Parathyroid adenoma (tissue), 2 donors: Measurements from ENCODE around the gene DGKG.

Experiments
- H2AFZ ChIP-seq: fragments of 300-600 bp; sonication (generic); one replicate; pipeline ENCODE4 v1.7.0; 2017; ENCODE audit warnings: antibody characterized with exemption, mild to moderate bottlenecking
- H3K27ac ChIP-seq: fragments of 300-600 bp; sonication (generic); one replicate; pipeline ENCODE4 v1.7.0; 2017
- H3K27me3 ChIP-seq: fragments of 300-600 bp; sonication (generic); one replicate; pipeline ENCODE4 v1.7.0; 2017; ENCODE audit warnings: low read length; ENCODE audit not compliant: control insufficient read depth, insufficient read depth
- H3K36me3 ChIP-seq: fragments of 300-600 bp; sonication (generic); one replicate; pipeline ENCODE4 v1.7.0; 2017; ENCODE audit warnings: low read length; ENCODE audit not compliant: control insufficient read depth, insufficient read depth
- H3K4me1 ChIP-seq: fragments of 300-600 bp; sonication (generic); one replicate; pipeline ENCODE4 v1.7.0; 2017; ENCODE audit warnings: control low read depth
- H3K4me2 ChIP-seq: fragments of 300-600 bp; sonication (generic); one replicate; pipeline ENCODE4 v1.7.0; 2017; ENCODE audit warnings: low read length
- H3K4me3 ChIP-seq: fragments of 300-600 bp; sonication (generic); one replicate; pipeline ENCODE4 v1.7.0; 2017; ENCODE audit warnings: low read depth, low read length
- H3K79me2 ChIP-seq: fragments of 300-600 bp; sonication (generic); one replicate; pipeline ENCODE4 v1.7.0; 2017; ENCODE audit warnings: control low read depth
- H3K9ac ChIP-seq: fragments of 300-600 bp; sonication (generic); one replicate; pipeline ENCODE4 v1.7.0; 2017; ENCODE audit warnings: mild to moderate bottlenecking
- H3K9me3 ChIP-seq: fragments of 300-600 bp; sonication (generic); one replicate; pipeline ENCODE4 v1.7.0; 2017; ENCODE audit warnings: low read length; ENCODE audit not compliant: control insufficient read depth
- TF ChIP-seq, protein P1 (sequence below): fragments of 300-600 bp; sonication (generic); IDR thresholded peaks from one replicate; pipeline ENCODE4 v1.7.0; 2017; ENCODE audit warnings: antibody characterized with exemption, mild to moderate bottlenecking
- donor health status: primary hyperparathyroidism.

The DGKG gene

GRCh38 chr3:186239321-186239720, 122.7 kb downstream of the DGKG start:
- TF ChIP-seq, protein P1, sequence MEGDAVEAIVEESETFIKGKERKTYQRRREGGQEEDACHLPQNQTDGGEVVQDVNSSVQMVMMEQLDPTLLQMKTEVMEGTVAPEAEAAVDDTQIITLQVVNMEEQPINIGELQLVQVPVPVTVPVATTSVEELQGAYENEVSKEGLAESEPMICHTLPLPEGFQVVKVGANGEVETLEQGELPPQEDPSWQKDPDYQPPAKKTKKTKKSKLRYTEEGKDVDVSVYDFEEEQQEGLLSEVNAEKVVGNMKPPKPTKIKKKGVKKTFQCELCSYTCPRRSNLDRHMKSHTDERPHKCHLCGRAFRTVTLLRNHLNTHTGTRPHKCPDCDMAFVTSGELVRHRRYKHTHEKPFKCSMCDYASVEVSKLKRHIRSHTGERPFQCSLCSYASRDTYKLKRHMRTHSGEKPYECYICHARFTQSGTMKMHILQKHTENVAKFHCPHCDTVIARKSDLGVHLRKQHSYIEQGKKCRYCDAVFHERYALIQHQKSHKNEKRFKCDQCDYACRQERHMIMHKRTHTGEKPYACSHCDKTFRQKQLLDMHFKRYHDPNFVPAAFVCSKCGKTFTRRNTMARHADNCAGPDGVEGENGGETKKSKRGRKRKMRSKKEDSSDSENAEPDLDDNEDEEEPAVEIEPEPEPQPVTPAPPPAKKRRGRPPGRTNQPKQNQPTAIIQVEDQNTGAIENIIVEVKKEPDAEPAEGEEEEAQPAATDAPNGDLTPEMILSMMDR = no peak
- Histone ChIP-seq H3K27ac (no peak overlapping the region), H3K79me2 (no peaks in the 10 kb centered on the region), H3K9ac (no peak overlapping the region), H3K4me3 (no peak overlapping the region), H2AFZ (no peak overlapping the region), H3K9me3 (no peaks in the 10 kb centered on the region), H3K4me1 (no peaks in the 10 kb centered on the region), H3K4me2 (no peak overlapping the region), H3K36me3 (no peaks in the 10 kb centered on the region), H3K27me3 (no peaks in the 10 kb centered on the region)

DNA sequence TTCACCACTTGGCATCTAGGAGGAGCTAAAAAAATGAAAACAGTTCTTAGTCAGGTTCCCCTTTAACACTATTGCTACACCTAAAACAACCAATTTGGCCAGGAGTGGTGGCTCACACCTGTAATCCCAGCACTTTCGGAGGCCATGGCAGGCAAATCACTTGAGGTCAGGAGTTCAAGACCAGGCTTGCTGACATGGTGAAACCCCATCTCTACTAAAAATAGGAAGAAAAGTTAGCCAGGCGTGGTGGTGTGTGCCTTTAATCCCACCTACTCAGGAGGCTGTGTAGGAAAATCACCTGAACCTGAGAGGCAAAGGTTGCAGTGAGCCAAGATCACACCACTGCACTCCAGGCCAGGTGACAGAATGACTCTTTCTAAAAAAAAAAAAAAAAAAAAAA, 124.1 kb downstream of the DGKG start:
- Histone ChIP-seq H3K4me2 (no peak overlapping the region), H3K9me3 (no peaks in the 10 kb centered on the region), H3K36me3 (no peaks in the 10 kb centered on the region), H3K79me2 (no peaks in the 10 kb centered on the region), H3K9ac (no peak overlapping the region), H3K4me3 (no peak overlapping the region), H3K27ac (no peak overlapping the region), H2AFZ (no peak overlapping the region), H3K4me1 (no peaks in the 10 kb centered on the region), H3K27me3 (no peaks in the 10 kb centered on the region)
- TF ChIP-seq, protein P1 = no peak

DNA sequence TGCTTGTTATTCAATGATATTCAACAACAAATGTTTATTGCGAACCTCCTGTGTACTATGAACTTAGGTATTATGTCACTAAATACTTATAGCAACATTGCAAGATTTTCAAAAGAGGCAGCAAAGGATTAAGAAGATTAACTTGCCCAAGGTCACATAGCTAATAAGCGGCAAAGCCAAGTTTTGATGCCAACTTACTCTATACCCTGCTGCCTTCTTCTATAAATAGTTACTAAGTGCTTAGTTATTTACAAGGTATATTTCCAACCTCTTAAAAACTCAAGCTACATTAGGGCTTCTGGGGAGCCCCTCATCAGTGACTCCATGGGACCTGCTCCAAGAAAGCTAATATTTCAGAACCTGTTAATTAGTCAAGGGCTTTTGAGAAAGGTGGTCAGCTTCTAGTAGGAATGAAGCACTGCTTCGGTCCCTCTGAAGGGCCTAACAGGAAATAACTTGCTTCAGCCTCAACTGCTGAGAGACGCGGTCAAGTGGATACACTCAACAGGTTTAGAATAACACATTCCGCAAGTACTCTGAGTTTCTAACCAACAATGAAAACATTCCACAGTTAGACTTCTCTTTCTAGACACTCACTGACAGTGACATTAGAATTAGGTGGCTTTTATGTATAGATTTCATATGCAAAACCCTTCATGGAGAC, 125.5 kb downstream of the DGKG start:
- no peaks in the 10 kb centered on the region for H3K9me3 ChIP-seq
- H3K9ac ChIP-seq = no peak overlapping the region
- H3K27me3 ChIP-seq = no peaks in the 10 kb centered on the region
- H3K79me2 ChIP-seq = no peaks in the 10 kb centered on the region
- TF ChIP-seq, protein P1 = no peak
- H3K4me3 ChIP-seq = no peak overlapping the region
- H3K4me2 ChIP-seq = no peak overlapping the region
- H3K27ac ChIP-seq = no peak overlapping the region
- H3K36me3 ChIP-seq = no peaks in the 10 kb centered on the region
- H2AFZ ChIP-seq = no peak overlapping the region
- no peaks in the 10 kb centered on the region for H3K4me1 ChIP-seq

DNA sequence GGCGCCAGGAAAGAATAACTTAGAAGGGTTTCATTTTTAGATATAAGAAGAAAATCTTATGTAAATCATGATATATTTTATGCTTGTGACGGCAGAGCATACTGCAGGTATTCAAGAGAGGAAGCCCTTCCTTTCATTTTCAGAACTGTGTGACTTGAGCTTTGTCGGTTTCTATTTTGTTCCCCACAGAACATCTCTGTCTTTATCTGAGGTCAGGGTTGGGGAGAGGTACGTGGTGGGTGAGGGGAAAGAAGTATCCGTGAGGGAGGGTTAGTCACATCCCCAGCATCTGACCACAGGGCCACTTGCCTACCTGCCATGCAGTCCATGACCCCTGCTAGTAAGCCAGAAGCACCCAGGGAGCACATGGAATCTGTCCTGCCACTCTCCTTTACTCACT, 126.5 kb downstream of the DGKG start:
- Histone ChIP-seq H3K9me3 (no peaks in the 10 kb centered on the region), H3K4me2 (no peak overlapping the region), H3K9ac (no peak overlapping the region), H3K27ac (no peak overlapping the region), H3K27me3 (no peaks in the 10 kb centered on the region), H3K36me3 (no peaks in the 10 kb centered on the region), H2AFZ (no peak overlapping the region), H3K4me1 (no peaks in the 10 kb centered on the region), H3K79me2 (no peaks in the 10 kb centered on the region), H3K4me3 (no peak overlapping the region)
- TF ChIP-seq, protein P1 = no peak

GRCh38 chr3:186234152-186234551, 127.9 kb downstream of the DGKG start:
- no peaks in the 10 kb centered on the region for H3K27me3 ChIP-seq
- no peaks in the 10 kb centered on the region for H3K79me2 ChIP-seq
- no peak overlapping the region for H3K4me3 ChIP-seq
- no peak overlapping the region for H2AFZ ChIP-seq
- H3K9ac ChIP-seq = no peak overlapping the region
- no peak overlapping the region for H3K27ac ChIP-seq
- no peaks in the 10 kb centered on the region for H3K9me3 ChIP-seq
- no peaks in the 10 kb centered on the region for H3K36me3 ChIP-seq
- TF ChIP-seq, protein P1 = no peak
- H3K4me2 ChIP-seq = no peak overlapping the region
- H3K4me1 ChIP-seq = no peaks in the 10 kb centered on the region
